ENCODE measurements around the gene AUTS2. TPM values are rescaled to one million over a fixed set of nuclear protein-coding genes. Genes with fewer than 3 reads are reported as not detected.

The AUTS2 gene
- total and polyA plus RNA-seq, 2 experiments from 2014 or later, result 32.0 to 91.0 TPM

DNA sequence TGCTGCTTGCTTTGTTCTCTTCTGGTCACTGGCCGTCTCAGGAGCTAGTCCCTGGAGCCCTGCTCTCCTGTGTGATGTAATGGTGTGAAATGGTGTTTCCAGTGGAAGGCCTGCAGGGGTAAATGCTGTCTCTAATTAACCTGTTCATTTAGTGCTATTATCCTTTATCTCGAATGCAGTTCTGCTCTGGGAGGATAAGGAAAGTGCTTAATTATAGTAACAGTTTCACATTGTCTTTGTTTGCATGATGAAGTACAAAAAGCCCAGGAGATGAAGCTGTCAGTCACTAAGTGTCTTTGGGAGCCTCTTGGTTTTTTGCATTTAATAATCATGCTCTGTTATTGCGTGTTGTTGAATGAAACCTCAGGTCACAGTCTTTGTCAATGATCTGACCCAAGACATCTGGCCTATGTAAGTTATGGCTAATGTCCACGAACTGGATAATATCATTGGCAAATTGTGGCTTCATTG lies 778.3 kb downstream of the AUTS2 start (continued):
- TF ChIP-seq, protein P1, sequence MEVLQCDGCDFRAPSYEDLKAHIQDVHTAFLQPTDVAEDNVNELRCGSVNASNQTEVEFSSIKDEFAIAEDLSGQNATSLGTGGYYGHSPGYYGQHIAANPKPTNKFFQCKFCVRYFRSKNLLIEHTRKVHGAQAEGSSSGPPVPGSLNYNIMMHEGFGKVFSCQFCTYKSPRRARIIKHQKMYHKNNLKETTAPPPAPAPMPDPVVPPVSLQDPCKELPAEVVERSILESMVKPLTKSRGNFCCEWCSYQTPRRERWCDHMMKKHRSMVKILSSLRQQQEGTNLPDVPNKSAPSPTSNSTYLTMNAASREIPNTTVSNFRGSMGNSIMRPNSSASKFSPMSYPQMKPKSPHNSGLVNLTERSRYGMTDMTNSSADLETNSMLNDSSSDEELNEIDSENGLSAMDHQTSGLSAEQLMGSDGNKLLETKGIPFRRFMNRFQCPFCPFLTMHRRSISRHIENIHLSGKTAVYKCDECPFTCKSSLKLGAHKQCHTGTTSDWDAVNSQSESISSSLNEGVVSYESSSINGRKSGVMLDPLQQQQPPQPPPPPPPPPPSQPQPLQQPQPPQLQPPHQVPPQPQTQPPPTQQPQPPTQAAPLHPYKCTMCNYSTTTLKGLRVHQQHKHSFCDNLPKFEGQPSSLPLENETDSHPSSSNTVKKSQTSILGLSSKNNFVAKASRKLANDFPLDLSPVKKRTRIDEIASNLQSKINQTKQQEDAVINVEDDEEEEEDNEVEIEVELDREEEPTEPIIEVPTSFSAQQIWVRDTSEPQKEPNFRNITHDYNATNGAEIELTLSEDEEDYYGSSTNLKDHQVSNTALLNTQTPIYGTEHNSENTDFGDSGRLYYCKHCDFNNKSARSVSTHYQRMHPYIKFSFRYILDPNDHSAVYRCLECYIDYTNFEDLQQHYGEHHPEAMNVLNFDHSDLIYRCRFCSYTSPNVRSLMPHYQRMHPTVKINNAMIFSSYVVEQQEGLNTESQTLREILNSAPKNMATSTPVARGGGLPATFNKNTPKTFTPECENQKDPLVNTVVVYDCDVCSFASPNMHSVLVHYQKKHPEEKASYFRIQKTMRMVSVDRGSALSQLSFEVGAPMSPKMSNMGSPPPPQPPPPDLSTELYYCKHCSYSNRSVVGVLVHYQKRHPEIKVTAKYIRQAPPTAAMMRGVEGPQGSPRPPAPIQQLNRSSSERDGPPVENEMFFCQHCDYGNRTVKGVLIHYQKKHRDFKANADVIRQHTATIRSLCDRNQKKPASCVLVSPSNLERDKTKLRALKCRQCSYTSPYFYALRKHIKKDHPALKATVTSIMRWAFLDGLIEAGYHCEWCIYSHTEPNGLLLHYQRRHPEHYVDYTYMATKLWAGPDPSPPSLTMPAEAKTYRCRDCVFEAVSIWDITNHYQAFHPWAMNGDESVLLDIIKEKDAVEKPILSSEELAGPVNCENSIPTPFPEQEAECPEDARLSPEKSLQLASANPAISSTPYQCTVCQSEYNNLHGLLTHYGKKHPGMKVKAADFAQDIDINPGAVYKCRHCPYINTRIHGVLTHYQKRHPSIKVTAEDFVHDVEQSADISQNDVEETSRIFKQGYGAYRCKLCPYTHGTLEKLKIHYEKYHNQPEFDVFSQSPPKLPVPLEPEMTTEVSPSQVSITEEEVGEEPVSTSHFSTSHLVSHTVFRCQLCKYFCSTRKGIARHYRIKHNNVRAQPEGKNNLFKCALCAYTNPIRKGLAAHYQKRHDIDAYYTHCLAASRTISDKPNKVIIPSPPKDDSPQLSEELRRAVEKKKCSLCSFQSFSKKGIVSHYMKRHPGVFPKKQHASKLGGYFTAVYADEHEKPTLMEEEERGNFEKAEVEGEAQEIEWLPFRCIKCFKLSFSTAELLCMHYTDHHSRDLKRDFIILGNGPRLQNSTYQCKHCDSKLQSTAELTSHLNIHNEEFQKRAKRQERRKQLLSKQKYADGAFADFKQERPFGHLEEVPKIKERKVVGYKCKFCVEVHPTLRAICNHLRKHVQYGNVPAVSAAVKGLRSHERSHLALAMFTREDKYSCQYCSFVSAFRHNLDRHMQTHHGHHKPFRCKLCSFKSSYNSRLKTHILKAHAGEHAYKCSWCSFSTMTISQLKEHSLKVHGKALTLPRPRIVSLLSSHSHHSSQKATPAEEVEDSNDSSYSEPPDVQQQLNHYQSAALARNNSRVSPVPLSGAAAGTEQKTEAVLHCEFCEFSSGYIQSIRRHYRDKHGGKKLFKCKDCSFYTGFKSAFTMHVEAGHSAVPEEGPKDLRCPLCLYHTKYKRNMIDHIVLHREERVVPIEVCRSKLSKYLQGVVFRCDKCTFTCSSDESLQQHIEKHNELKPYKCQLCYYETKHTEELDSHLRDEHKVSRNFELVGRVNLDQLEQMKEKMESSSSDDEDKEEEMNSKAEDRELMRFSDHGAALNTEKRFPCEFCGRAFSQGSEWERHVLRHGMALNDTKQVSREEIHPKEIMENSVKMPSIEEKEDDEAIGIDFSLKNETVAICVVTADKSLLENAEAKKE (CRISPR knock-in tag; IDR thresholded peaks at IDR 0.05), result no peak
- no peak for TF ChIP-seq STAT1 (IDR thresholded peaks at IDR 0.05; ENCODE audit: unreplicated experiment)
- no peak for TF ChIP-seq CREB1 (CRISPR knock-in tag; IDR thresholded peaks at IDR 0.05; ENCODE audit: low read depth)

DNA sequence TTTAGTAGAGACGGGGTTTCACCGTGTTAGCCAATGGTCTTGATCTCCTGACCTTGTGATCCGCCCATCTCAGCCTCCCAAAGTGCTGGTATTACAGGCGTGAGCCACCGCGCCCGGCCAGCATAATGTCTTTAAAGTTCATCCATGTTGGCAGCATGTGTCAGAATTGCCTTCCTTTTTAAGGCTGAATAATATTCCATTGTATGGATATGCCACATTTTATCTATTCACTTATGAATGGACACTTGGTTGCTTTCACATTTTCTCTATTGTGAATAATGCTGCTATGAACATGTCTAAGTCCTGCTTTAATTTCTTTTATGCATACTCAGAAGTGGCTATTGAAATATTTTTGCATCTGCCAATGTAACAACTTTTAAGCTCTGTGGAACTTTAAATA lies 779.7 kb downstream of the AUTS2 start:
- ATAC-seq, result no peak
- TF ChIP-seq CREB1 (CRISPR knock-in tag; IDR thresholded peaks at IDR 0.05; ENCODE audit: low read depth) (no peak), EZH2 (IDR thresholded peaks at IDR 0.05; ENCODE audit: low read depth, unreplicated experiment) (no peak), NANOG (IDR thresholded peaks at IDR 0.05; ENCODE audit: borderline replicate concordance) (no peak)
- TF ChIP-seq, protein P2, sequence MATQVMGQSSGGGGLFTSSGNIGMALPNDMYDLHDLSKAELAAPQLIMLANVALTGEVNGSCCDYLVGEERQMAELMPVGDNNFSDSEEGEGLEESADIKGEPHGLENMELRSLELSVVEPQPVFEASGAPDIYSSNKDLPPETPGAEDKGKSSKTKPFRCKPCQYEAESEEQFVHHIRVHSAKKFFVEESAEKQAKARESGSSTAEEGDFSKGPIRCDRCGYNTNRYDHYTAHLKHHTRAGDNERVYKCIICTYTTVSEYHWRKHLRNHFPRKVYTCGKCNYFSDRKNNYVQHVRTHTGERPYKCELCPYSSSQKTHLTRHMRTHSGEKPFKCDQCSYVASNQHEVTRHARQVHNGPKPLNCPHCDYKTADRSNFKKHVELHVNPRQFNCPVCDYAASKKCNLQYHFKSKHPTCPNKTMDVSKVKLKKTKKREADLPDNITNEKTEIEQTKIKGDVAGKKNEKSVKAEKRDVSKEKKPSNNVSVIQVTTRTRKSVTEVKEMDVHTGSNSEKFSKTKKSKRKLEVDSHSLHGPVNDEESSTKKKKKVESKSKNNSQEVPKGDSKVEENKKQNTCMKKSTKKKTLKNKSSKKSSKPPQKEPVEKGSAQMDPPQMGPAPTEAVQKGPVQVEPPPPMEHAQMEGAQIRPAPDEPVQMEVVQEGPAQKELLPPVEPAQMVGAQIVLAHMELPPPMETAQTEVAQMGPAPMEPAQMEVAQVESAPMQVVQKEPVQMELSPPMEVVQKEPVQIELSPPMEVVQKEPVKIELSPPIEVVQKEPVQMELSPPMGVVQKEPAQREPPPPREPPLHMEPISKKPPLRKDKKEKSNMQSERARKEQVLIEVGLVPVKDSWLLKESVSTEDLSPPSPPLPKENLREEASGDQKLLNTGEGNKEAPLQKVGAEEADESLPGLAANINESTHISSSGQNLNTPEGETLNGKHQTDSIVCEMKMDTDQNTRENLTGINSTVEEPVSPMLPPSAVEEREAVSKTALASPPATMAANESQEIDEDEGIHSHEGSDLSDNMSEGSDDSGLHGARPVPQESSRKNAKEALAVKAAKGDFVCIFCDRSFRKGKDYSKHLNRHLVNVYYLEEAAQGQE (IDR thresholded peaks at IDR 0.05; ENCODE audit: unreplicated experiment), result no peak

More for the DNA sequence above, 779.7 kb downstream of the AUTS2 start:
- no peak overlapping the region for H3K27ac Mint-ChIP-seq
- peaks cover 5% of the 10 kb centered on the region; the same call in 2 of the 3 replicates for H3K4me1 Mint-ChIP-seq
- no peaks in the 10 kb centered on the region for H3F3A ChIP-seq (replicated peaks; ENCODE audit: low read depth)
- no peaks in the 10 kb centered on the region for H3K9me2 ChIP-seq (ENCODE audit: insufficient read depth)
- H3K4me1 ChIP-seq (ENCODE audit: insufficient read depth), result 0 out of 2 replicates have a peak, but pooled peaks cover under 1% of the 10 kb centered on the region
- H3K27me3 ChIP-seq (ENCODE audit: insufficient read depth), result no peaks in the 10 kb centered on the region
- no peaks in the 10 kb centered on the region for H3K36me3 ChIP-seq (ENCODE audit: insufficient read depth)
- no peaks in the 10 kb centered on the region for H3K9me3 Mint-ChIP-seq
- no peak for DNase-seq (ENCODE audit: low spot score)
- no peaks in the 10 kb centered on the region for H3K36me3 Mint-ChIP-seq (ENCODE audit: low read depth)
- no peaks in the 10 kb centered on the region for H4K20me1 ChIP-seq (replicated peaks; ENCODE audit: insufficient read depth)
- peaks cover 4% of the 10 kb centered on the region for H3K27me3 Mint-ChIP-seq (ENCODE audit: insufficient read depth, low read depth, poor library complexity)
- no peak overlapping the region for H2AFZ ChIP-seq
- no peak overlapping the region for H3K27ac ChIP-seq (ENCODE audit: low read depth)
- H3K4me3 Mint-ChIP-seq, result no peak overlapping the region
- no peak overlapping the region for H3K4me3 ChIP-seq
- no peak overlapping the region for H3K4me2 ChIP-seq
- no peaks in the 10 kb centered on the region for H3K79me2 ChIP-seq (replicated peaks; ENCODE audit: insufficient read depth)

Data from GM23338 (cell line).